Measurements from ENCODE around the gene RAB11FIP3.

RAB11FIP3 gene

DNA sequence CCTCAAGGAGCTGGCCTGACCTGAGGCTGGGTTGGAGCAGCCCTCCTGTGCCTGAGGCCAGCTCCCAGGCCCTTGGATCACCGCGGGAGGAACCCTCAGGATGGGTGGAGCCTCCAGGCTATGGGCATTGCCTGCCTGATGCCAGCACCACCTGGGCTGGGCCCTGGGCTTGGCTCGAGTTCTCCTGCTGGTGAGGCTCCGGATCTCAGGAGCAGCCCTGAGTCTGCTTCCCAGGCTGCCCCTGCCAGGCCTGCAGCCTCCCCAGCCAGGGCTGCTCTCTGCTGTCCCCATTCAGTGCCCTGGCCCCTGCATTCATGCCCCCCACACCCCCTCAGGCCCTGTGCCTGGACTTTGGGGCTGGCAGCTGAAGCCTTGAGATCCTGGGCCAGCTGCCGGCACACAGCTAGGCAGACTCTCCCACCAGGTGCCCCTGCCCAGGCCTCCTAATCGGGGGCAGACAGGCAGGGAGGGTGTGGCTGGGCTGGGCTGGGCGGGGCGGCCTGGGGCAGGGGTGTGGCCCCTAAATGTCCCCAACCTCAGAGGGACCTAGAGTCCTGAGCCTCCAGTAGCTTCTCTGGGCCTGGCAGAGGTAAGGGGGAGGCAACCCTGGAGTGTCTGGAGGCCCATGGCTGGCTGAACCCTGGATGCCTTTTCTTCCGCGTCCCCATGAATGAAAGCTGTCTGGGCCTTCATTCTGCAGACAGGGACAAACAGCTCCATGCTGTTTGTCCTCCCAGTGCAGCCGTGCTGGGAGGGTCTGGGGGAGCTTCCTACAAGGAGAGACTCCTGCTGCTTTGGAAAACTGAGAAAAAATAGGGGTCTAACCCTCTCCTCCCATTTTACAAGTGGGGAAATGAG lies 143.2 kb downstream of the RAB11FIP3 start:
- TF ChIP-seq, protein P1, sequence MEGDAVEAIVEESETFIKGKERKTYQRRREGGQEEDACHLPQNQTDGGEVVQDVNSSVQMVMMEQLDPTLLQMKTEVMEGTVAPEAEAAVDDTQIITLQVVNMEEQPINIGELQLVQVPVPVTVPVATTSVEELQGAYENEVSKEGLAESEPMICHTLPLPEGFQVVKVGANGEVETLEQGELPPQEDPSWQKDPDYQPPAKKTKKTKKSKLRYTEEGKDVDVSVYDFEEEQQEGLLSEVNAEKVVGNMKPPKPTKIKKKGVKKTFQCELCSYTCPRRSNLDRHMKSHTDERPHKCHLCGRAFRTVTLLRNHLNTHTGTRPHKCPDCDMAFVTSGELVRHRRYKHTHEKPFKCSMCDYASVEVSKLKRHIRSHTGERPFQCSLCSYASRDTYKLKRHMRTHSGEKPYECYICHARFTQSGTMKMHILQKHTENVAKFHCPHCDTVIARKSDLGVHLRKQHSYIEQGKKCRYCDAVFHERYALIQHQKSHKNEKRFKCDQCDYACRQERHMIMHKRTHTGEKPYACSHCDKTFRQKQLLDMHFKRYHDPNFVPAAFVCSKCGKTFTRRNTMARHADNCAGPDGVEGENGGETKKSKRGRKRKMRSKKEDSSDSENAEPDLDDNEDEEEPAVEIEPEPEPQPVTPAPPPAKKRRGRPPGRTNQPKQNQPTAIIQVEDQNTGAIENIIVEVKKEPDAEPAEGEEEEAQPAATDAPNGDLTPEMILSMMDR (IDR thresholded peaks at IDR 0.05; ENCODE audit: borderline replicate concordance, insufficient read depth, low read depth, low read length) = no peak
- H3K4me3 ChIP-seq (ENCODE audit: low read depth, low read length) = no peak overlapping the region

DNA sequence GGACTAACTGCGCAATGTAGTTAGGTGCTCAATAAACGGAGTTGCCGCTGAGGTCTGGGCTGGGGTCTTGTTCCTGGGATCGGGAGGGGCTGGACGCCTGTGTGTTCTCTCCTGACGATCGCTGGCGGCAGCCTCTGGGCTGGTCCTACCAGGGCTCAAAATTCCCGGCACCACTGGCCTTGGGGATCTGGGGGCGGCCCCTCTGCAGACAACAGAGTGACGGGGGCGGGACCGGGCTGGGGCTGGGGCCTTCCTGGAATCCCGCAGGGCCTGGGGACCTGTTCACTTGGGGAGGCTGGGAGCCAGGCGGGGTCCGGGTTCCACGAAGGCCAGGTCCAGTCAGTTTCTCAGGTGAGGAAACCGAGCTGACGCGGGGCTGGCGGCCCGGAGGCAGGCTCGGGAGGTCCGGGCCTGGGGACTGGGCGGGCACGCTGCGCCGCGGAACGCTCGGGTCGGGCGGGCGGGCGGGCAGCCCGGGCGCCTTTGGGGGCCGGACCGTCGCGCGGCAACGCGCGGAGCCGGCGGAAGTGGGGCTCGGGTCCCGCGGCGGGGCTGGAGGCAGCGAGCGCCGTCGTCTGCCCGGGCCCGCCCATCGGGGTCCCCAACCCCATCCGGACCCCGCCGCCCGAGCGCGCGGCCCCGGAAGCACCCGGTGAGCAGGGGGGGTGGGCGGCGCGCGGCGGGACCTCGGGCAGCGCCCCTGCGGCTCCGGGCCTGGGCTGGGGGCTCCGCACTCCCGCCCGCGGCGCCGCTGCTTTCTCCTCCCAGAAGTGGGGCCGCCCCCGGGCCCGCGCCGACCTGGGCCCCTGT lies 144.2 kb downstream of the RAB11FIP3 start, which contains the start of gene PIGQ:
Gene PIGQ (plus strand): TSS at position 524 of the 810 bp plus-strand sequence. CDS start 4,107 bp downstream, outside the sequence.
- TF ChIP-seq, protein P1 (IDR thresholded peaks at IDR 0.05; ENCODE audit: borderline replicate concordance, insufficient read depth, low read depth, low read length) = no peak
- peak within 1 kb of the TSS; percentile 80 for H3K4me3 ChIP-seq (ENCODE audit: low read depth, low read length)
